HAP-1 (cell line): ENCODE results near the gene PYCR2.
"Not testable (repeated sequence)": the region's sequence is repeated elsewhere in the genome, so short reads cannot be mapped to it uniquely, and the experiment has no call there.

Experiments used
- DNase-seq, 2 experiments: peaks; one replicate each; pipeline ENCODE4 v3.0.0-alpha.2; 2016 to 2020; ENCODE audit warnings: low spot score in 2 of 2
- H3K27me3 ChIP-seq: fragments of 250-450 bp; sonication (Bioruptor Pico); 2 replicates; pipeline ENCODE4 v1.5.1; 2020; ENCODE audit warnings: low read depth, mild to moderate bottlenecking, moderate library complexity
- H3K36me3 ChIP-seq: fragments of 250-450 bp; sonication (Bioruptor Pico); replicated peaks from 2 replicates; pipeline ENCODE4 v1.5.1; 2020; ENCODE audit warnings: mild to moderate bottlenecking
- H3K4me1 ChIP-seq: fragments of 250-450 bp; sonication (Bioruptor Pico); 2 replicates; pipeline ENCODE4 v1.5.1; 2020; ENCODE audit warnings: mild to moderate bottlenecking
- H3K4me3 ChIP-seq: fragments of 250-450 bp; sonication (Bioruptor Pico); 2 replicates; pipeline ENCODE4 v1.5.1; 2020; ENCODE audit warnings: mild to moderate bottlenecking, moderate library complexity
- H3K9me3 ChIP-seq: fragments of 250-450 bp; sonication (Bioruptor Pico); 2 replicates; pipeline ENCODE4 v1.5.1; 2020; ENCODE audit warnings: mild to moderate bottlenecking, moderate library complexity
- in situ Hi-C: fragments of 300-500 bp; cut with MboI; formaldehyde crosslinking; loops from 3 replicates; pipeline ENCODE4 v1.14.3; 2020; ENCODE audit warnings: low sequenced_read_pairs, inconsistent platforms, mixed read lengths

Gene PYCR2

GRCh38 chr1:225888289-225888897 is 35.7 kb downstream of the PYCR2 start:
- Histone ChIP-seq H3K4me1 (no peaks in the 10 kb centered on the region; the same call in 1 of the 2 replicates), H3K9me3 (no peaks in the 10 kb centered on the region), H3K4me3 (no peak overlapping the region), H3K36me3 (no peaks in the 10 kb centered on the region), H3K27me3 (no peaks in the 10 kb centered on the region)
- in situ Hi-C loops = no loop called here
- DNase-seq = no peak

DNA sequence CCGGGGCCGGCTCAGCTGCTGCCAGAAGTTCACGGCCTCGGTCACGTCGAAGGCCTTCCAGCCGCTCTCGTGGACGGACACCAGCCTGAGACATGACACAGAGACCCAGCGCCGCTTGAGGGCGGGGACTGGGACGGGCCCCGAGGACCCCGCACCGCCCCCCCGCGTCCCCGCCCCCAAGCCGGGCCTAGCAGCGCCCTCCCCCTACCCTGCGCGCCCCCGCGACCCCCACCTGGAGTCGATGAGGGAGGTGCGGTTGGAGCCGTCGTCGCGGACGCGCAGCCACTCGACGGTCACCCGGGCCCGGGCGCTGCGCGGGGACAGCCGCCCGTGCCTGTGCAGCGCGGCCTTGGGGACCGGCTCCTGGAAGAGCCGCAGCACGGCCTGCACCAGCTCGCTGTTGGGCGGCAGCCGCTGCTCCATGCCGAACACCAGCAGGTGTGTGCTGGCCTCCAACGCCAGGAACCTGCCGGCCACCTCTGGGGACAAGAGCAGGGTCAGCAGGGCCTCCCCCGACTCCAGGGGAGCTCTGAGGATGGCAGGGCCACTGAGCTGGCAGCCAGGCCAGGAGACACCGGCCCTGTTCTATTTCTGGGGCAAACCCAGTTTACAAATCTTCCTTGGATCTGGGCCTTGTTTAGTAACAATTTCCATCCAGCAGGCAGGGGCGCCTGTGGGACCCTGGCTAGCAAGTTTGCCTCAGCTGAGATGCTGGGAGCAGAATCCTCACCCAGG is 36.3 kb downstream of the PYCR2 start:
- H3K4me1 ChIP-seq, in situ Hi-C loops, H3K36me3 ChIP-seq, H3K27me3 ChIP-seq, DNase-seq, H3K4me3 ChIP-seq, H3K9me3 ChIP-seq: not testable (repeated sequence)

DNA sequence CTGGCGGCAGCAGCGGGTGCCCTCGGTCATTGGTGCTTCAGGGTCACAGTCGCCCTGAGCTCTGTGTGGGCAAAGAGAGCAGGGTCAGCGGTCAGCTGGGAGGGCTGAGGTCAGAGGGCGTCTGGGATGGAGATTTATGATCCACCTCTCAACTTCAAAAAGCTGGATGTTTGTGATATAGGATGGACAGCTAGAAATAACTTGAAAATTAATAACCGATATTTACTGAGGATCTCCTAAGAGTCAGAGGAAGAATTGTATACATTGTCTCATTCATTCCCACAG is 37.1 kb downstream of the PYCR2 start:
- H3K9me3 ChIP-seq = no peaks in the 10 kb centered on the region
- H3K4me3 ChIP-seq = no peak overlapping the region
- H3K4me1 ChIP-seq = no peaks in the 10 kb centered on the region; the same call in 1 of the 2 replicates
- DNase-seq = no peak
- in situ Hi-C loops = no loop called here
- H3K36me3 ChIP-seq = no peaks in the 10 kb centered on the region
- no peaks in the 10 kb centered on the region for H3K27me3 ChIP-seq

DNA sequence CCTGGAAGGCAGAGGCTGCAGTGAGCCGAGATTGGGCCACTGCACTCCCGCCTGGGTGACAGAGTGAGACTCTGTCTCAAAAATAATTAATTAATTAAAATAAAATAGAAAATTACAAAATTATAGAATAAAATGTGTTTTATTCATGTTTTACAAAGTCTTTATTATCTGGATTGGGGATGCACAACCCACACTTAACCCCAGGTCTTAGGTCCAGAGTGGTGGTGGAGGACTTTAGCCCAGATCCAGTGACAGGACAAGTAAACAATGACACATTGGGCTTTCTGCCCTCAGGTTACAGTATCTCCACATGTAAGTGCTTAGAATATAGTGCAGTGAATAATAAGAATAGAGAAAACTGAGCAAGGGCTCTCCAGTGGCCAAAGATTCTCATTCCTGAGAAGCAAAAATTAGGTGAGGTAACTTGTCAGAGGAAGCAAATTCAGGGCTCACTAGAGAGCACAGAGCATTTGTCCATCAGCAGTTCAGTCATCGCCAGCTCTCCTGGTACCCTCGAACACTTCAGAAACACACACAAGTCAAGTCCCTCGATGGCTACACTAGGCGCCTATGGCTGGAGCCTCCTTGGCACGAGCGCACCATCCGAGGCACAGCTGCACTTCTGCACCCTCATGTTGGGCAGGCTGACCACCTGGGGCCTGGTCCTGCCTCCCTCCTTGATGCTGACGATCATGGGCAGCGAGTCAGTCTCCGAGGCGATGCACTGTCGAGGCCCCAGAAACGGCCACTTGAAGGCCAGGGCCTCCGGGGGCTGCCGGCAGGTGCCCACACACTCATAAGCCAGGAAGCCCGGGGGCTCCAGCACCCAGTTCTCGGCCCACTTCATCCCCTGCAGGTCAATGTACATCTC is 37.7 kb downstream of the PYCR2 start:
- Histone ChIP-seq H3K4me1 (peaks cover 1% of the 10 kb centered on the region), H3K4me3 (no peak overlapping the region), H3K36me3 (no peaks in the 10 kb centered on the region), H3K27me3 (no peaks in the 10 kb centered on the region), H3K9me3 (no peaks in the 10 kb centered on the region)
- in situ Hi-C loops = no loop called here
- no peak for DNase-seq

DNA sequence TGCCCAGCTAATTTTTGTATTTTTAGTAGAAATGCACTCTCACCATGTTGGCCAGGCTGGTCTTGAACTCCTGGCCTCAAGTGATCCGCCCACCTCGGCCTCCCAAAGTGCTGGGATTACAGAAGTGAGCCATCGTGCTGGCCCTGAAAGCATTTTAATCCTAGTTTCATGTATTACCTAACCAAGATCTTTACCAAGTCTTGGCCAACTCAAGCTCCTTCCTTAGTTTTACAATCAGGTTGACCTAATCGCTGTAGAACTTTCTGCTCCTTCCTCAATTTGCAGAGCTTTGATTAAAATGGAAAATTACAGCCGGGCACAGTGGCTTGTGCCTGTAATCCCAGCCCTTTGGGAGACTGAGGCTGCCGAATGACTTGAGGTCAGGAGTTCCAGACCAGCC is 38.7 kb downstream of the PYCR2 start:
- H3K4me1 ChIP-seq = peaks cover 11% of the 10 kb centered on the region
- H3K4me3 ChIP-seq = no peak overlapping the region
- no peak for DNase-seq
- H3K27me3 ChIP-seq = no peaks in the 10 kb centered on the region
- in situ Hi-C loops = no loop called here
- no peaks in the 10 kb centered on the region for H3K9me3 ChIP-seq
- H3K36me3 ChIP-seq = no peaks in the 10 kb centered on the region

- Histone ChIP-seq H3K27me3 (no peaks in the 10 kb centered on the region), H3K4me1 (peaks cover 12% of the 10 kb centered on the region), H3K36me3 (no peaks in the 10 kb centered on the region), H3K9me3 (no peaks in the 10 kb centered on the region), H3K4me3 (no peak overlapping the region)
- in situ Hi-C loops = no loop called here
- no peak for DNase-seq
Measured at GRCh38 chr1:225883616-225884265, 40.3 kb downstream of the PYCR2 start.

DNA sequence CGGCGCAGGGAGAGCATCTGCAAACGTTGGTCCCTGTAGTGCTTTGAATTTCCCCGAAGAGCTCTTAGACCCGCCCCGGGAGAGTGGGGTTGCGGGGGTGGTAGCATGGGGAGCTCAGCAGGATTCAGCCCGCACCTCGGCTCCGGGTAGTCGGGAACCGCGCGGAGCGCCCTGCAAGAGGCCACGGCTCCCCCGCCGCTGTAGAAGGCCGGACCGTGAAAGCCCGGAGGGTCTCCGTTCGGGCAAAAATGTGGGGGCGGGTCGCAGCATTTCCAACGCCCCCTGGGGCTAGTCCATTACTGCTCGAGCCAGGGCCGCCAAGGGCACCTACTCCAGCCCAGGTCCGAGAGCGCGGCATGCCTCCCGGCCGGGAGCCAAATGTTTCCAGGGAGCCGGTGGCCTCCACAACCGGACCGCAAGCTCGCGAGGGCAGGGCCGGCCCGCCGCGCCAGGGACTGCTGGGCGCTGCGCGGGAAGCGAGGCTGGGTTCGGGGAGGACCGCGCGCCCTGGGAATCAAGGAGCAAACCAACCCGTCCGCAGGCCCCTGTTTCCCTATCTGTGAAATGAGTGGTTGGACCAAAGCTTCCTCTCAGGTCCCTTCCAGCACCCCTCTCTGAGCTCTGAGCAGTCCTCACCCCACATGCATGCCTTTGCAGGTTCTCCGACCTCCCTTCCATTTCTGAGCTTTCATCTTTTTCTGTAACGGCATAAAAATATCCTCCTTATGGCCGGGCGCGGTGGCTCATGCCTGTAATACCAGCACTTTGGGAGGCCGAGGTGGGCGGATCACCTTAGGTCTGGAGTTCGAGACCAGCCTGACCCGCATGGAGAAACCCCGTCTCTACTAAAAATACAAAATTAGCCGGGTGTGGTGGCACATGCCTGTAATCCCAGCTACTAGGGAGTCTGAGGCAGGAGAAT is 41.1 kb downstream of the PYCR2 start:
- Histone ChIP-seq H3K4me1 (peaks cover 12% of the 10 kb centered on the region), H3K9me3 (no peaks in the 10 kb centered on the region), H3K4me3 (peak overlapping the region; percentile 73), H3K27me3 (no peaks in the 10 kb centered on the region), H3K36me3 (peaks cover 1% of the 10 kb centered on the region; the same call in 1 of the 2 replicates)
- in situ Hi-C loops = no loop called here
- peak; percentile 19 to 57 for DNase-seq

GRCh38 chr1:225881959-225882693 is 41.9 kb downstream of the PYCR2 start, which contains the start of gene TMEM63A:
Gene TMEM63A, minus strand, starts transcription at chr1:225882380. Its CDS starts 4,800 bp downstream, at chr1:225877580.
- Histone ChIP-seq H3K4me1 (peaks cover 12% of the 10 kb centered on the region), H3K27me3 (no peaks in the 10 kb centered on the region), H3K36me3 (peaks cover 7% of the 10 kb centered on the region; the same call in 1 of the 2 replicates), H3K4me3 (peak within 1 kb of the TSS; percentile 73), H3K9me3 (no peaks in the 10 kb centered on the region)
- in situ Hi-C loops = no loop called here
- DNase-seq = peak; percentile 91 to 95

DNA sequence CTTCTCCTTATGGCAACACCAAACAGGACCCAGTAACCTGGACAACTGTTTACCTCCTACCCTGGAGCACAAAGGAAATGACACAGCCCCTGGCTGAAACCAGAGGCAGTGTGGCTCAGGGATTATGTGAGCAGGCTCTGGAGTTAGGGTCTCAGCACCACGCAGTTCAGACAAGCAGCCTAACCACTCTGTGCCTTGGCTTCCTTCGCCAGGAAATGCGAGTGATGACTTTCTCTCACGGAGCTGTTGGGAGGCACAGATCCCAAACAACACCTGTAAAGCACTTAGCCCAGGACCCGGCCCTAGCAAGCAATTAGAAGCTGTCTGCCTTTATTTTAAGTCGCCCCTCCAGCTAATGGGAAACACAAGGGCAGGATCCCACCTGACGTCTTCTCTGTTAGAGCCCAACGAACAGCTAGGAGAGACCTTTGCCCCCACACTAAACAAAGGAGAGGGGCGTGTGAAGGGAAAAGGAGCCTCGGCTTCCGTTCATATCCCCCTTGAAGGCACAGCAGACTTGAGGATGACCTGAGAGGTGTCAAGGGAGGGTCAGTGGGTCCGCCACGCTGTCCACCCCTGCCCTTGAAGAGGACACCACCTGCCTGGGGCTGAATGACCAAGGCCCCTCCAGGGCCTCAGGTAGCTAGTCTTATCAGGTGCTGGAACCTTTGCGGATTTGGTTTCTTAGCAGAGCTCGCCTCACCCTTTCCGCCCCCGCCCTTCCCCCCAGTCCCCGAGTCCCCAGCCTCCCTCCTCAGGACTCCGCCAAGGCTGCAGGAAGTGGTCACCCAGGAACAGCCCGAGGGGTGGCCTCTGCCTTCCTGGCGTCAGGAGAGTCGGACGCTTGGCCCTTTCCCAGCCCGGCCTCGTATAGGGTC is 42.7 kb downstream of the PYCR2 start:
- in situ Hi-C loops = no loop called here
- DNase-seq = peak; percentile 56 to 60

GRCh38 chr1:225880636-225881035 is 43.4 kb downstream of the PYCR2 start:
- Histone ChIP-seq H3K4me1 (peaks cover 12% of the 10 kb centered on the region), H3K36me3 (peaks cover 10% of the 10 kb centered on the region), H3K9me3 (no peaks in the 10 kb centered on the region), H3K27me3 (no peaks in the 10 kb centered on the region), H3K4me3 (no peak overlapping the region)
- in situ Hi-C loops = no loop called here
- DNase-seq = no peak

More for the DNA sequence above, 42.7 kb downstream of the PYCR2 start:
- Histone ChIP-seq H3K4me1 (peaks cover 12% of the 10 kb centered on the region), H3K27me3 (no peaks in the 10 kb centered on the region), H3K36me3 (peaks cover 10% of the 10 kb centered on the region), H3K4me3 (peak overlapping the region; percentile 73), H3K9me3 (no peaks in the 10 kb centered on the region)

DNA sequence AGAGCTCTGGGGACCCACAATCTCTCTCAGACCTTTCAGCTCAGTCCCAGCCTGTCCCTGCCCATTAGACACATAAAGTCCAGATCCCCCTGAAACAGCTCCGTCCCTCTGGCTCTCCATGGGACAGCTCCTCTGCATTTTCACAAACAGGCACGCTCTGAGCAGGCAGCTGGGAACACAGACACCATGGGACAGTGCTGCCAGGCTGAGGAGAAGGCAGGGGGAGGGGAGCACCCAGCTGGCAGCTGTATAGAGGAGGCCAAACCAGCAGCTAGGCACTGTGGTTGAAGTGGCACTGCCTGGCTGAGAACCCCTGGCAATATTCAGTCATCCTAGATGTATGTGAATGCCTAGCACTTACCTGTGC is 43.8 kb downstream of the PYCR2 start:
- peaks cover 10% of the 10 kb centered on the region for H3K36me3 ChIP-seq
- H3K27me3 ChIP-seq = no peaks in the 10 kb centered on the region
- in situ Hi-C loops = no loop called here
- no peak overlapping the region for H3K4me3 ChIP-seq
- DNase-seq = no peak
- peaks cover 12% of the 10 kb centered on the region for H3K4me1 ChIP-seq
- H3K9me3 ChIP-seq = no peaks in the 10 kb centered on the region
